Epithelial cell of proximal tubule (primary cell): ENCODE results near the gene TIMM22. TPM values are rescaled to one million over a fixed set of nuclear protein-coding genes. Genes with fewer than 3 reads are reported as not detected.

Experiments used
- DNase-seq: peaks from one replicate; pipeline ENCODE4 v3.0.0-alpha.2; 2011; ENCODE audit warnings: low read depth
- H3K4me3 ChIP-seq: 2 replicates; pipeline ENCODE4 v1.5.1; 2011; ENCODE audit warnings: low read depth, mild to moderate bottlenecking, low read length
- CTCF ChIP-seq: conservative IDR thresholded peaks from 2 replicates; pipeline ENCODE4 v1.5.1; 2012; ENCODE audit warnings: low read depth, mild to moderate bottlenecking, low read length
- total RNA-seq: library from RNA; depleted of rRNA; stranded (reverse); fragments of >200 nt; gene quantifications from 2 replicates; pipeline ENCODE4 v1.2.3, GENCODE V29; 2015

The TIMM22 gene
- total RNA-seq, 1 donor from 2014 or later = 18.7 TPM

GRCh38 chr17:1036845-1037237, 39.9 kb downstream of the TIMM22 start:
- TF ChIP-seq CTCF = no peak
- no peak for DNase-seq
- no peak overlapping the region for H3K4me3 ChIP-seq

- no peak for DNase-seq
- H3K4me3 ChIP-seq = no peak overlapping the region
- TF ChIP-seq CTCF = no peak
These were observed 40.4 kb downstream of the TIMM22 start for GRCh38 chr17:1037238-1037879.

- TF ChIP-seq CTCF = no peak
- DNase-seq = no peak
- no peak overlapping the region for H3K4me3 ChIP-seq
These were observed 41.7 kb downstream of the TIMM22 start for GRCh38 chr17:1038459-1039122.

- no peak overlapping the region for H3K4me3 ChIP-seq
- TF ChIP-seq CTCF = no peak
- no peak for DNase-seq
These were observed 42.2 kb downstream of the TIMM22 start for GRCh38 chr17:1039123-1039507.

- no peak for TF ChIP-seq CTCF
- H3K4me3 ChIP-seq = no peak overlapping the region
- DNase-seq = no peak
These were observed 42.7 kb downstream of the TIMM22 start for GRCh38 chr17:1039511-1040215.

- TF ChIP-seq CTCF = no peak
- no peak overlapping the region for H3K4me3 ChIP-seq
- DNase-seq = no peak
These were observed 43.3 kb downstream of the TIMM22 start for GRCh38 chr17:1040216-1040600.
